Measurements from ENCODE around the gene EEF1AKMT2. TPM values are rescaled to one million over a fixed set of nuclear protein-coding genes. Genes with fewer than 3 reads are reported as not detected.

The EEF1AKMT2 gene
- total and polyA plus RNA-seq, 9 of the 15 experiments (the other 6 are each of a cell fraction or from before 2014, with no cell fraction given) = 9.3 to 34.3 (median 23.7) TPM

GRCh38 chr10:124742413-124743190 is 49.1 kb downstream of the EEF1AKMT2 start (continued):
- TF ChIP-seq ZNF740 (CRISPR knock-in tag; IDR thresholded peaks at IDR 0.05) (no peak), ZNF740 (tag; IDR thresholded peaks at IDR 0.05) (no peak), NCOA2 (IDR thresholded peaks at IDR 0.05; ENCODE audit: partially characterized antibody in 2 of 2) (no peak), NR2F6 (CRISPR knock-in tag; IDR thresholded peaks at IDR 0.05) (no peak), SRSF1 (IDR thresholded peaks at IDR 0.05; ENCODE audit: low read depth, low read length) (no peak), CREM (IDR thresholded peaks at IDR 0.05; ENCODE audit: low read depth) (0 out of 2 replicates have a peak, but pooled peaks have one; percentile 5), ZFX (CRISPR knock-in tag; IDR thresholded peaks at IDR 0.05) (0 out of 2 replicates have a peak, but pooled peaks have one; percentile 27), TARDBP (IDR thresholded peaks at IDR 0.05) (no peak), CTCF (IDR thresholded peaks at IDR 0.05 in 2 of 3, conservative IDR thresholded peaks at IDR 0.05 in 1 of 3; ENCODE audit: insufficient read depth in 2 of 3, low read depth in 1 of 3, low read length in 3 of 3) (peak; percentile 30 to 40 (median 32); a peak in 2 of 6 replicates), ATF3 (IDR thresholded peaks at IDR 0.05) (no peak), ATF3 (CRISPR knock-in tag; conservative IDR thresholded peaks at IDR 0.05) (no peak), PPARD (CRISPR knock-in tag; IDR thresholded peaks at IDR 0.05) (no peak), ZNF79 (CRISPR knock-in tag; IDR thresholded peaks at IDR 0.05; ENCODE audit: low read depth) (no peak), MYC (IDR thresholded peaks at IDR 0.05; ENCODE audit: low read depth, low read length) (peak; percentile 9; the same call in 1 of the 2 replicates), MYC (CRISPR knock-in tag; IDR thresholded peaks at IDR 0.05; ENCODE audit: borderline replicate concordance, low read depth) (no peak), PHF8 (IDR thresholded peaks at IDR 0.05; ENCODE audit: borderline replicate concordance, low read length) (0 out of 2 replicates have a peak, but pooled peaks have one; percentile 7), POLR2AphosphoS2 (IDR thresholded peaks at IDR 0.05; ENCODE audit: low read length) (no peak), TAF1 (IDR thresholded peaks at IDR 0.05; ENCODE audit: control insufficient read depth, extremely low read depth, insufficient read depth, low read length, severe bottlenecking) (peak; percentile 24), ILK (tag; IDR thresholded peaks at IDR 0.05; ENCODE audit: borderline replicate concordance, low read depth) (no peak), RAD21 (CRISPR knock-in tag; conservative IDR thresholded peaks at IDR 0.05 in 1 of 2, IDR thresholded peaks at IDR 0.05 in 1 of 2) (0 out of 4 replicates have a peak, but pooled peaks of 1 of the 2 experiments have one; percentile 3), ZNF217 (CRISPR knock-in tag; IDR thresholded peaks at IDR 0.05) (no peak), MXI1 (IDR thresholded peaks at IDR 0.05; ENCODE audit: low read depth, low read length) (no peak), NCOA1 (IDR thresholded peaks at IDR 0.05; ENCODE audit: low read depth) (no peak), RBBP5 (IDR thresholded peaks at IDR 0.05; ENCODE audit: borderline replicate concordance, insufficient read depth, low read length, poor library complexity, severe bottlenecking) (peak; percentile 56)
